HUES6 (cell line): ENCODE measurements around the gene LRRK1.

Source experiments
- H3K27ac ChIP-seq: 2 replicates; pipeline ENCODE4 v1.7.0; 2013; ENCODE audit warnings: low read depth, mild to moderate bottlenecking, low read length, inconsistent platforms
- H3K27me3 ChIP-seq: 2 replicates; pipeline ENCODE4 v1.6.1; 2013; ENCODE audit warnings: low read length; ENCODE audit not compliant: control insufficient read depth, insufficient read depth
- H3K36me3 ChIP-seq: 2 replicates; pipeline ENCODE4 v1.6.1; 2013; ENCODE audit warnings: low read length; ENCODE audit not compliant: control insufficient read depth, insufficient read depth
- H3K4me1 ChIP-seq: 2 replicates; pipeline ENCODE4 v1.6.1; 2013; ENCODE audit warnings: low read length; ENCODE audit not compliant: control insufficient read depth, insufficient read depth
- H3K4me3 ChIP-seq: 2 replicates; pipeline ENCODE4 v1.5.1; 2013; ENCODE audit warnings: low read depth, low read length
- H3K9ac ChIP-seq: one replicate; pipeline ENCODE4 v1.6.1; 2013; ENCODE audit warnings: mild to moderate bottlenecking, low read length
- H3K9me3 ChIP-seq: 2 replicates; pipeline ENCODE4 v1.6.1; 2013; ENCODE audit warnings: low read depth, low read length; ENCODE audit not compliant: control insufficient read depth, insufficient read depth

The LRRK1 gene

GRCh38 chr15:101038327-101039003, 119.3 kb downstream of the LRRK1 start:
- Histone ChIP-seq H3K36me3 (no peaks in the 10 kb centered on the region), H3K27ac (no peak overlapping the region), H3K4me1 (no peaks in the 10 kb centered on the region), H3K9me3 (peaks cover 2% of the 10 kb centered on the region; the same call in 1 of the 2 replicates), H3K27me3 (no peaks in the 10 kb centered on the region), H3K4me3 (no peak overlapping the region), H3K9ac (no peak overlapping the region)

GRCh38 chr15:101039461-101039860, 120.3 kb downstream of the LRRK1 start:
- H3K36me3 ChIP-seq: no peaks in the 10 kb centered on the region
- H3K4me3 ChIP-seq: no peak overlapping the region
- no peak overlapping the region for H3K27ac ChIP-seq
- H3K27me3 ChIP-seq: no peaks in the 10 kb centered on the region
- no peak overlapping the region for H3K9ac ChIP-seq
- H3K4me1 ChIP-seq: peaks cover 1% of the 10 kb centered on the region; the same call in 1 of the 2 replicates
- no peaks in the 10 kb centered on the region; the same call in 1 of the 2 replicates for H3K9me3 ChIP-seq

- Histone ChIP-seq H3K4me1 (peaks cover 15% of the 10 kb centered on the region), H3K9me3 (no peaks in the 10 kb centered on the region), H3K4me3 (no peak overlapping the region), H3K36me3 (no peaks in the 10 kb centered on the region), H3K27me3 (no peaks in the 10 kb centered on the region; the same call in 1 of the 2 replicates), H3K9ac (no peak overlapping the region), H3K27ac (no peak overlapping the region)
Observed at GRCh38 chr15:101042320-101042719, 123.2 kb downstream of the LRRK1 start.

GRCh38 chr15:101043011-101043410, 123.9 kb downstream of the LRRK1 start:
- H3K27ac ChIP-seq: no peak overlapping the region
- H3K36me3 ChIP-seq: no peaks in the 10 kb centered on the region
- no peak overlapping the region for H3K4me3 ChIP-seq
- peaks cover 2% of the 10 kb centered on the region; the same call in 1 of the 2 replicates for H3K27me3 ChIP-seq
- H3K4me1 ChIP-seq: peaks cover 22% of the 10 kb centered on the region
- H3K9ac ChIP-seq: no peak overlapping the region
- no peaks in the 10 kb centered on the region for H3K9me3 ChIP-seq

- H3K4me1 ChIP-seq: peaks cover 30% of the 10 kb centered on the region
- H3K27ac ChIP-seq: no peak overlapping the region
- H3K4me3 ChIP-seq: no peak overlapping the region
- H3K9me3 ChIP-seq: no peaks in the 10 kb centered on the region
- H3K36me3 ChIP-seq: no peaks in the 10 kb centered on the region
- peaks cover 2% of the 10 kb centered on the region; the same call in 1 of the 2 replicates for H3K27me3 ChIP-seq
- no peak overlapping the region for H3K9ac ChIP-seq
Observed at GRCh38 chr15:101043911-101044624, 124.9 kb downstream of the LRRK1 start.

GRCh38 chr15:101044625-101045235, 125.6 kb downstream of the LRRK1 start:
- Histone ChIP-seq H3K36me3 (no peaks in the 10 kb centered on the region), H3K4me3 (no peak overlapping the region), H3K27ac (no peak overlapping the region), H3K27me3 (peaks cover 2% of the 10 kb centered on the region; the same call in 1 of the 2 replicates), H3K4me1 (peaks cover 30% of the 10 kb centered on the region), H3K9ac (no peak overlapping the region), H3K9me3 (no peaks in the 10 kb centered on the region)

GRCh38 chr15:101045236-101045646, 126.1 kb downstream of the LRRK1 start:
- H3K4me3 ChIP-seq: no peak overlapping the region
- peaks cover 2% of the 10 kb centered on the region; the same call in 1 of the 2 replicates for H3K27me3 ChIP-seq
- peaks cover 30% of the 10 kb centered on the region for H3K4me1 ChIP-seq
- no peaks in the 10 kb centered on the region for H3K9me3 ChIP-seq
- H3K36me3 ChIP-seq: no peaks in the 10 kb centered on the region
- no peak overlapping the region for H3K9ac ChIP-seq
- H3K27ac ChIP-seq: no peak overlapping the region

GRCh38 chr15:101045835-101046691, 126.9 kb downstream of the LRRK1 start:
- H3K4me1 ChIP-seq: peaks cover 30% of the 10 kb centered on the region
- H3K27me3 ChIP-seq: peaks cover 2% of the 10 kb centered on the region; the same call in 1 of the 2 replicates
- no peak overlapping the region for H3K9ac ChIP-seq
- no peak overlapping the region for H3K27ac ChIP-seq
- H3K4me3 ChIP-seq: no peak overlapping the region
- H3K36me3 ChIP-seq: no peaks in the 10 kb centered on the region
- H3K9me3 ChIP-seq: no peaks in the 10 kb centered on the region

- Histone ChIP-seq H3K9ac (no peak overlapping the region), H3K4me1 (peaks cover 34% of the 10 kb centered on the region), H3K4me3 (no peak overlapping the region), H3K27ac (no peak overlapping the region), H3K27me3 (peaks cover 2% of the 10 kb centered on the region; the same call in 1 of the 2 replicates), H3K9me3 (no peaks in the 10 kb centered on the region), H3K36me3 (no peaks in the 10 kb centered on the region)
Observed at GRCh38 chr15:101046826-101047225, 127.7 kb downstream of the LRRK1 start.

GRCh38 chr15:101047301-101047781, 128.2 kb downstream of the LRRK1 start:
- Histone ChIP-seq H3K27me3 (peaks cover 2% of the 10 kb centered on the region; the same call in 1 of the 2 replicates), H3K4me1 (peaks cover 38% of the 10 kb centered on the region), H3K9ac (no peak overlapping the region), H3K27ac (no peak overlapping the region; the same call in 1 of the 2 replicates), H3K36me3 (no peaks in the 10 kb centered on the region), H3K4me3 (peak overlapping the region; percentile 6; the same call in 1 of the 2 replicates), H3K9me3 (no peaks in the 10 kb centered on the region)
